Measurements from ENCODE around the gene B2M.

GRCh38 chr15:44697014-44697413 is 14.3 kb upstream of the B2M start:
- TF ChIP-seq POLR2A (IDR thresholded peaks at IDR 0.05) (no peak), CTCF (IDR thresholded peaks at IDR 0.05) (no peak)
